Naive thymus-derived CD4-positive, alpha-beta T cell (primary cell): ENCODE data around the gene CASP9. TPM values are rescaled to one million over a fixed set of nuclear protein-coding genes. Genes with fewer than 3 reads are reported as not detected.
"Not testable (repeated sequence)": the region's sequence is repeated elsewhere in the genome, so short reads cannot be mapped to it uniquely, and the experiment has no call there.

Experiments
- ATAC-seq: fragments of 150-1000 bp; cut with Tn5 transposase; 2 replicates; pipeline ENCODE4 v1.10.0; 2021; ENCODE audit warnings: mild to moderate bottlenecking, moderate library complexity
- CTCF ChIA-PET: fragments of 350-600 bp; sonication (Branson Sonifier 250); formaldehyde crosslinking; loops from one replicate; lab custom pipeline; 2021; ENCODE audit warnings: antibody characterized with exemption; lab: Charles Lee
- POLR2A ChIA-PET: fragments of 350-600 bp; sonication (Branson Sonifier 250); formaldehyde crosslinking; loops from one replicate; lab custom pipeline; 2021; ENCODE audit warnings: antibody characterized with exemption, inconsistent platforms; lab: Charles Lee
- DNase-seq, 9 donors: peaks; one replicate each; pipeline versions ENCODE4 v3.0.0 to v3.0.0-alpha.2; 2020 to 2022; ENCODE audit warnings: mixed read lengths in 1 of 9
- H3K27ac ChIP-seq: one replicate; pipeline ENCODE4 v1.7.0; 2013; ENCODE audit warnings: mild to moderate bottlenecking, low read depth, low read length, moderate library complexity
- H3K27me3 ChIP-seq, 2 donors: one replicate each; pipeline ENCODE4 v1.7.0; 2013; ENCODE audit warnings: low read length in 2 of 2, mild to moderate bottlenecking in 2 of 2, moderate library complexity in 2 of 2; ENCODE audit not compliant: control insufficient read depth in 2 of 2, insufficient read depth in 2 of 2
- H3K36me3 ChIP-seq, 3 experiments: 1 replicate in 2 of 3; 2 replicates in 1 of 3; pipeline ENCODE4 v1.7.0; 2013; ENCODE audit warnings: low read length in 3 of 3, mild to moderate bottlenecking in 3 of 3, moderate library complexity in 1 of 3; ENCODE audit not compliant: insufficient read depth in 3 of 3, control insufficient read depth in 2 of 3
- H3K4me1 ChIP-seq, 2 donors: one replicate each; pipeline ENCODE4 v1.7.0; 2013; ENCODE audit warnings: low read length in 2 of 2, mild to moderate bottlenecking in 2 of 2, moderate library complexity in 1 of 2; ENCODE audit not compliant: control insufficient read depth in 2 of 2, insufficient read depth in 2 of 2
- H3K4me3 ChIP-seq: 2 replicates; pipeline ENCODE4 v1.7.0; 2013; ENCODE audit warnings: mild to moderate bottlenecking, low read length
- H3K9me3 ChIP-seq, 3 experiments: 1 replicate in 2 of 3; 2 replicates in 1 of 3; pipeline ENCODE4 v1.7.0; 2013; ENCODE audit warnings: low read length in 3 of 3; ENCODE audit not compliant: control insufficient read depth in 2 of 3
- H3K27ac Mint-ChIP-seq, 9 donors: one replicate each; pipeline ENCODE4 v1.8.0; 2020 to 2022; ENCODE audit warnings: mixed read lengths in 9 of 9, mild to moderate bottlenecking in 8 of 9, moderate library complexity in 5 of 9, inconsistent platforms in 2 of 9
- H3K27me3 Mint-ChIP-seq, 5 donors: one replicate each; pipeline ENCODE4 v1.8.0; 2021 to 2022; ENCODE audit warnings: mixed read lengths in 5 of 5, mild to moderate bottlenecking in 1 of 5
- H3K36me3 Mint-ChIP-seq, 5 donors: one replicate each; pipeline ENCODE4 v1.8.0; 2020 to 2022; ENCODE audit warnings: mixed read lengths in 5 of 5, mild to moderate bottlenecking in 3 of 5, inconsistent platforms in 1 of 5
- H3K4me1 Mint-ChIP-seq, 7 donors: one replicate each; pipeline ENCODE4 v1.8.0; 2020 to 2022; ENCODE audit warnings: mixed read lengths in 7 of 7, mild to moderate bottlenecking in 3 of 7, inconsistent platforms in 1 of 7
- H3K4me3 Mint-ChIP-seq, 10 donors: one replicate each; pipeline ENCODE4 v1.8.0; 2020 to 2022; ENCODE audit warnings: mild to moderate bottlenecking in 10 of 10, mixed read lengths in 10 of 10, moderate library complexity in 6 of 10, inconsistent platforms in 2 of 10
- H3K9me3 Mint-ChIP-seq, 11 donors: one replicate each; pipeline ENCODE4 v1.8.0; 2020 to 2022; ENCODE audit warnings: mixed read lengths in 11 of 11, mild to moderate bottlenecking in 4 of 11, inconsistent platforms in 1 of 11, moderate library complexity in 1 of 11
- intact Hi-C, 2 donors: fragments of 100-400 bp; cut with micrococcal nuclease; formaldehyde crosslinking; loops; one replicate each; pipeline ENCODE4 v1.15.1; 2023
- polyA plus RNA-seq, 2 donors: library from polyadenylated mRNA; unstranded; fragments of 300-500 nt; fragmentation: Illumina TruSeq; gene quantifications; one replicate each; pipeline ENCODE4 v1.2.3, GENCODE V29; 2021
- total RNA-seq, 6 experiments: library from RNA in 5 of 6; stranded (reverse) in 5 of 6; gene quantifications; 1 replicate in 5 of 6; 2 replicates in 1 of 6; pipeline ENCODE4 v1.2.3 and lab custom pipeline; 2021 to 2026

CASP9 gene
- total and polyA plus RNA-seq, 7 experiments from 2014 or later: 9.0 to 22.2 (median 15.2) TPM

DNA sequence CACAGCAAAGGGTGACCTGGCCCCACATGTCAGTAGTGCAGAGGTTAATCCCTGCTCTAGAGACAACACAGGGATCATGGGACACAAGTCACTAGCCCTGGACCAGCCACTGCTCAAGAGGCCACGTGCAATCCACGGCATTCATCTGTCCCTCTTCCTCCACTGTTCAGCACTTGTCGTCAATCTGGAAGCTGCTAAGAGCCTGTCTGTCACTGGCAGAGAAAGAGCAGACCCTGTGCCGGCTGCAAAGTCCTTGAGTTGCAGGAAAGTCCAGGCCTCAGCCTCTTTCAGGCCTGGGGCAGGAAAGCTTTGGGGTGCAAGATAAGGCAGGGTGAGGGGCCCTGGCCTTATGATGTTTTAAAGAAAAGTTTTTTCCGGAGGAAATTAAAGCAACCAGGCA is 31.4 kb downstream of the CASP9 start:
- H3K4me3 ChIP-seq: no peak overlapping the region
- DNase-seq (no peak), ATAC-seq (no peak)
- CTCF ChIA-PET: no interaction called here
- H3K9me3 ChIP-seq: no peaks in the 10 kb centered on the region
- no peaks in the 10 kb centered on the region for H3K9me3 Mint-ChIP-seq
- no peak overlapping the region for H3K27ac Mint-ChIP-seq
- intact Hi-C loops: no loop called here
- H3K4me1 Mint-ChIP-seq: peaks cover 0 to 14% (median 0%) of the 10 kb centered on the region in 7 donors
- H3K4me3 Mint-ChIP-seq: no peak overlapping the region
- no peak overlapping the region for H3K27ac ChIP-seq
- peaks cover 0 to 59% (median 30%) of the 10 kb centered on the region in 5 donors for H3K36me3 Mint-ChIP-seq
- peaks cover 0 to 31% (median 0%) of the 10 kb centered on the region in 3 experiments for H3K36me3 ChIP-seq
- H3K27me3 Mint-ChIP-seq: no peaks in the 10 kb centered on the region
- POLR2A ChIA-PET: no interaction called here
- H3K4me1 ChIP-seq: no peaks in the 10 kb centered on the region
- H3K27me3 ChIP-seq: no peaks in the 10 kb centered on the region

- H3K4me3 ChIP-seq, H3K9me3 Mint-ChIP-seq, H3K27ac Mint-ChIP-seq, H3K27me3 ChIP-seq, H3K27ac ChIP-seq, H3K4me1 ChIP-seq, H3K4me3 Mint-ChIP-seq, CTCF ChIA-PET, POLR2A ChIA-PET, DNase-seq, intact Hi-C loops, H3K27me3 Mint-ChIP-seq, ATAC-seq, H3K9me3 ChIP-seq: not testable (repeated sequence)
- H3K36me3 ChIP-seq: peaks cover 0 to 31% (median 0%) of the 10 kb centered on the region in 3 experiments
- peaks cover 0 to 64% (median 35%) of the 10 kb centered on the region in 5 donors for H3K36me3 Mint-ChIP-seq
- peaks cover 0 to 14% (median 0%) of the 10 kb centered on the region in 7 donors for H3K4me1 Mint-ChIP-seq
These were observed 33.0 kb downstream of the CASP9 start for GRCh38 chr1:15491010-15491409.

- Mint-ChIP-seq H3K4me1 (peaks cover 0 to 14% (median 0%) of the 10 kb centered on the region in 7 donors), H3K9me3 (no peaks in the 10 kb centered on the region), H3K27me3 (no peaks in the 10 kb centered on the region), H3K27ac (no peak overlapping the region), H3K36me3 (peaks cover 0 to 65% (median 34%) of the 10 kb centered on the region in 5 donors), H3K4me3 (no peak overlapping the region)
- Histone ChIP-seq H3K36me3 (peaks cover 0 to 29% (median 0%) of the 10 kb centered on the region in 3 experiments), H3K27me3 (no peaks in the 10 kb centered on the region), H3K27ac (no peak overlapping the region), H3K4me1 (no peaks in the 10 kb centered on the region), H3K4me3 (no peak overlapping the region), H3K9me3 (no peaks in the 10 kb centered on the region)
- CTCF ChIA-PET: no interaction called here
- intact Hi-C loops: no loop called here
- no peak for DNase-seq
- POLR2A ChIA-PET: no interaction called here
- ATAC-seq: no peak
These were observed 34.8 kb downstream of the CASP9 start for GRCh38 chr1:15489052-15489736.

DNA sequence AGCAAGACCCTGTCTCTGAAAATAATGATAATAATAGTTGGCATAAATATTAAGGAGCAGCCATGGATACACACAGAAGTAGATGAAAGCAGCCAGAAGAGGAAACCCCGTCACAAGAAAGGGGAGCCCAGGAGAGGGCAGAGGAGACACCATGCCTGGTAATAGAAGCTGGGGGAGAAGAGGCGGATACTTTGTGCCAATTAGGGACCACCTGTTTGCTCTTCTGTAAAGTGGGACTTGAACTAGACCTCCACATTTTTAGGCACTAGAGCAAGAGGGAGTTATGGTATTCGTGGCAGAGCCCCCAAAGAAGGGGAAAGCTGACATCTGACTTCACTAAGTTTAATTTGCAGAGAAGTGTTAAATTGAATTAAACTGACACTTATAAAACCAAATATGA is 35.6 kb downstream of the CASP9 start:
- H3K27ac Mint-ChIP-seq: no peak overlapping the region
- CTCF ChIA-PET: no interaction called here
- POLR2A ChIA-PET: no interaction called here
- intact Hi-C loops: no loop called here
- no peaks in the 10 kb centered on the region for H3K9me3 Mint-ChIP-seq
- H3K27ac ChIP-seq: no peak overlapping the region
- H3K27me3 Mint-ChIP-seq: no peaks in the 10 kb centered on the region
- DNase-seq (no peak), ATAC-seq (no peak)
- peaks cover 0 to 14% (median 0%) of the 10 kb centered on the region in 7 donors for H3K4me1 Mint-ChIP-seq
- H3K27me3 ChIP-seq: no peaks in the 10 kb centered on the region
- no peaks in the 10 kb centered on the region for H3K4me1 ChIP-seq
- no peaks in the 10 kb centered on the region for H3K9me3 ChIP-seq
- H3K4me3 Mint-ChIP-seq: no peak overlapping the region
- peaks cover 0 to 59% (median 34%) of the 10 kb centered on the region in 5 donors for H3K36me3 Mint-ChIP-seq
- peaks cover 0 to 20% (median 0%) of the 10 kb centered on the region in 3 experiments for H3K36me3 ChIP-seq
- H3K4me3 ChIP-seq: no peak overlapping the region

DNA sequence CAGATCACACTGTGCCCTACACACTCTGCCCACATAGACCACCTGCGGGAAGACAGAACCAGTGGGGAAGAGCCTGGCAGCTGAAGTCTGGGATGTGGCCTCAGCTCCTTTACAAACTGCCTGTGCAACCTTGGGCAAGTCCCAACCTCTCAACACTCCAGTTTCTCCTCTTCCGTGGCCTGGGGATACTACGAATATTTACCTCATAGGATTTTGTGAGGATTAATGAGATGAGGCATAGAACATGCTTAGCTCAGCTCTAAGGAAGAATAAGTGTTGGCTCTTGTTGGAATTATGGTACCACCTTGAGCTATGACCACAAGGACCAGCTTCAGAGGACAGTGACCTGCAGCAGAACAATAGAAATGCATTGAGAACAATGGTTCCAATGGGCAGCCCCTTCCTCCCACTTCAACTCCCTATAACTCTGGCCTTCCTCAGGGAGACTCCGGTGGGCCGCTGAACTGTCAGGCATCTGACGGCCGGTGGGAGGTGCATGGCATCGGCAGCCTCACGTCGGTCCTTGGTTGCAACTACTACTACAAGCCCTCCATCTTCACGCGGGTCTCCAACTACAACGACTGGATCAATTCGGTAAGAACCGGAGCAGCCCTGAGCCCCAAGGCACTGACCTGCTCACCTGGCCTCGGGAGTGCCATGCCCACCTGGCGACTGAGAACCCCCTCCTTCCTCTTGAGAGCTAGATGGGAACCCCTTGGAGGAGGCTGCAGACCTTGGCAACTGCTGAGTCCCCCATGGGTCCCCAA is 37.0 kb downstream of the CASP9 start:
- H3K4me1 Mint-ChIP-seq: peaks cover 0 to 14% (median 0%) of the 10 kb centered on the region in 7 donors
- H3K4me3 Mint-ChIP-seq, H3K4me1 ChIP-seq, H3K4me3 ChIP-seq, H3K9me3 ChIP-seq, ATAC-seq, CTCF ChIA-PET, H3K27me3 ChIP-seq, H3K27ac ChIP-seq, H3K36me3 ChIP-seq, H3K27me3 Mint-ChIP-seq, intact Hi-C loops, H3K9me3 Mint-ChIP-seq, DNase-seq, POLR2A ChIA-PET: not testable (repeated sequence)
- peak overlapping the region in 1 of 9 donors; percentile 21 for H3K27ac Mint-ChIP-seq
- H3K36me3 Mint-ChIP-seq: peaks cover 0 to 48% (median 32%) of the 10 kb centered on the region in 5 donors

- ATAC-seq: no peak
- H3K4me1 ChIP-seq: no peaks in the 10 kb centered on the region
- Mint-ChIP-seq H3K27me3 (no peaks in the 10 kb centered on the region), H3K4me3 (no peak overlapping the region), H3K9me3 (no peaks in the 10 kb centered on the region), H3K27ac (no peak overlapping the region), H3K36me3 (peaks cover 0 to 45% (median 29%) of the 10 kb centered on the region in 5 donors), H3K4me1 (peaks cover 0 to 3% (median 0%) of the 10 kb centered on the region in 7 donors)
- no peak overlapping the region for H3K4me3 ChIP-seq
- no peaks in the 10 kb centered on the region for H3K9me3 ChIP-seq
- no peak for DNase-seq
- H3K27ac ChIP-seq: no peak overlapping the region
- ChIA-PET POLR2A (no interaction called here), CTCF (no interaction called here)
- H3K27me3 ChIP-seq: no peaks in the 10 kb centered on the region
- peaks cover 0 to 6% (median 0%) of the 10 kb centered on the region in 3 experiments for H3K36me3 ChIP-seq
- intact Hi-C loops: no loop called here
These were observed 38.4 kb downstream of the CASP9 start for GRCh38 chr1:15485636-15486035.
